GM12878 (cell line): ENCODE data around the gene CFDP1.

Source experiments
- EGR1 ChIP-seq, 2 experiments: IDR thresholded peaks; 1 replicate in 1 of 2; 2 replicates in 1 of 2; pipeline ENCODE4 v1.6.1; 2011 to 2012; ENCODE audit warnings: low read depth in 2 of 2, low read length in 2 of 2, borderline replicate concordance in 1 of 2, mild to moderate bottlenecking in 1 of 2, moderate library complexity in 1 of 2
- SIN3A ChIP-seq: IDR thresholded peaks from 2 replicates; pipeline ENCODE4 v1.6.1; 2012; ENCODE audit warnings: low read depth, low read length, improper control_type of control experiment

DNA sequence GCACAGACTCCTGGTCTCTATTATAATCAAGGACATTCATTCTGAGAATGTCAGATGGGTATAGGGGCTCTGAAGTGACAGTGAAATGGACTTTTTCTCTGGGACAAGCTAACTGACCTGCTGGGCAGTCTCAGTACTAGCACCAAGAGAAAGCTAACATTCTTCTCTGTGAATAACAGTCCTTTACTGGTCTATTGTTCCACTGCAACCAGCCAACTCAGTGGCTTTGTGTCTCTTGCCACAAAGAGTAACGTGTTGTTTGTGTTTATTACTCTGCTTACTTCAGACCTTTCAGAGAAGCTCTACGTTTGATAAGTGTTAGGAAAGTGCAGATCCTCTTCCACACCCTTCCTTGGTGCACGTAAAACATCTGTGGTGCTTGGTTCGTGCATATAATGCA lies 120.4 kb downstream of the CFDP1 start:
- TF ChIP-seq EGR1 (IDR thresholded peaks at IDR 0.05; ENCODE audit: borderline replicate concordance in 1 of 2, low read depth in 2 of 2, low read length in 2 of 2): no peak
- no peak for TF ChIP-seq SIN3A
